Measurements from ENCODE around the gene C11orf86. TPM values are rescaled to one million over a fixed set of nuclear protein-coding genes. Genes with fewer than 3 reads are reported as not detected.

Gene C11orf86
- total RNA-seq, 1 experiment from 2014 or later = 0.25 TPM

DNA sequence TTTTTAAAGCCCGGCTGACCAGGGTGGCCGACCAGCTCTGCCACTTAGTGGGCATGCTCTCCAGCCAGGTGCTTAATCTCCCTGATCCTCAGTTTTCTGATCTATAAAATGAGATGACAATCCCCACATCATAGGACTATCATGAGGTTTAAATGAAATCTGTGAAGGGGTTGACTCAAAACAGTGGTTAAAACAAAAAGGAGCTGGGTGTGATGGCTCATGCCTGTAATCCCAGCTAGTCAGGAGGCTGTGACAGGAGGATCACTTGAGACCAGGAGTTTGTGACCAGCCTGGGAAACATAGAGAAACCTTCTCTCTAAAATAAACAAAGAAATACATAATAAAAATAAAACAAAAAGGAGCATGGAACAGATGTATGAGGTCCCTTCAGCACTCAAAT lies 3.6 kb upstream of the C11orf86 start (continued):
- TF ChIP-seq SIN3A (IDR thresholded peaks at IDR 0.05; ENCODE audit: low read depth) = no peak
- TF ChIP-seq, protein P1, sequence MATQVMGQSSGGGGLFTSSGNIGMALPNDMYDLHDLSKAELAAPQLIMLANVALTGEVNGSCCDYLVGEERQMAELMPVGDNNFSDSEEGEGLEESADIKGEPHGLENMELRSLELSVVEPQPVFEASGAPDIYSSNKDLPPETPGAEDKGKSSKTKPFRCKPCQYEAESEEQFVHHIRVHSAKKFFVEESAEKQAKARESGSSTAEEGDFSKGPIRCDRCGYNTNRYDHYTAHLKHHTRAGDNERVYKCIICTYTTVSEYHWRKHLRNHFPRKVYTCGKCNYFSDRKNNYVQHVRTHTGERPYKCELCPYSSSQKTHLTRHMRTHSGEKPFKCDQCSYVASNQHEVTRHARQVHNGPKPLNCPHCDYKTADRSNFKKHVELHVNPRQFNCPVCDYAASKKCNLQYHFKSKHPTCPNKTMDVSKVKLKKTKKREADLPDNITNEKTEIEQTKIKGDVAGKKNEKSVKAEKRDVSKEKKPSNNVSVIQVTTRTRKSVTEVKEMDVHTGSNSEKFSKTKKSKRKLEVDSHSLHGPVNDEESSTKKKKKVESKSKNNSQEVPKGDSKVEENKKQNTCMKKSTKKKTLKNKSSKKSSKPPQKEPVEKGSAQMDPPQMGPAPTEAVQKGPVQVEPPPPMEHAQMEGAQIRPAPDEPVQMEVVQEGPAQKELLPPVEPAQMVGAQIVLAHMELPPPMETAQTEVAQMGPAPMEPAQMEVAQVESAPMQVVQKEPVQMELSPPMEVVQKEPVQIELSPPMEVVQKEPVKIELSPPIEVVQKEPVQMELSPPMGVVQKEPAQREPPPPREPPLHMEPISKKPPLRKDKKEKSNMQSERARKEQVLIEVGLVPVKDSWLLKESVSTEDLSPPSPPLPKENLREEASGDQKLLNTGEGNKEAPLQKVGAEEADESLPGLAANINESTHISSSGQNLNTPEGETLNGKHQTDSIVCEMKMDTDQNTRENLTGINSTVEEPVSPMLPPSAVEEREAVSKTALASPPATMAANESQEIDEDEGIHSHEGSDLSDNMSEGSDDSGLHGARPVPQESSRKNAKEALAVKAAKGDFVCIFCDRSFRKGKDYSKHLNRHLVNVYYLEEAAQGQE (IDR thresholded peaks at IDR 0.05; ENCODE audit: low read depth) = no peak
- TF ChIP-seq ZNF274 (IDR thresholded peaks at IDR 0.05; ENCODE audit: low read depth, low read length) = no peak

DNA sequence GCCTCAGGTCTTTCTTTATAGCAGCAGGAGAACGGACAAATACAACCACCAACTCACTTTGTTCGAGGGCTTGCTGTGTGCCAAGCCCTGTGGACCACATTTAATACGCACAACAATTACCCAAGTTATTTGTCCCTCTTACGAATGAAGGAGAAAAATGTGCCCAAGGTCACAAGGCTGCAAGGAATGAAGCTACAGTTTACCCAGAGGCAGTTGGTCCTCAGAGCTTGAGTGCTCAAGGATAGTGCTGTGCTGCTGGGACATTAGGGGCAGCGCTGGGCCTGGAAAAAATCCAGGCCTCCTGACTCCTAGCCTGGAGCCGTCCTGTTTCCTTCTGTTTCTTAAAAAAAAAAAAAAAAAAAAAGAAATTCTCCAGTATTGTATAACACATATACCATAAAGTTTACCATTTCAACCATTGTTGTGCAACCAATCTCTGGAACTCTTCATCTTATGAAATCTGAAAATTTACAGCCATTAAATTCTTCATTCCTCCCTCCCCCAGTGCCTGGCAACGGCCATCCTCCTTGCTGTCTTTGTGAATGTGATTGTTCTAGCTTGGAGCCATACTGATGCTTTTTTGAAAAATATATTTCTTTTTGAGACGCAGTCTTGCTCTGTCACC lies 1.0 kb upstream of the C11orf86 start:
- no peak for DNase-seq (ENCODE audit: low read depth, low spot score)
- H3K79me2 ChIP-seq (ENCODE audit: insufficient read depth, low read length) = no peaks in the 10 kb centered on the region
- TF ChIP-seq, protein P2, sequence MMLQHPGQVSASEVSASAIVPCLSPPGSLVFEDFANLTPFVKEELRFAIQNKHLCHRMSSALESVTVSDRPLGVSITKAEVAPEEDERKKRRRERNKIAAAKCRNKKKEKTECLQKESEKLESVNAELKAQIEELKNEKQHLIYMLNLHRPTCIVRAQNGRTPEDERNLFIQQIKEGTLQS (IDR thresholded peaks at IDR 0.05) = no peak
- TF ChIP-seq, protein P3, sequence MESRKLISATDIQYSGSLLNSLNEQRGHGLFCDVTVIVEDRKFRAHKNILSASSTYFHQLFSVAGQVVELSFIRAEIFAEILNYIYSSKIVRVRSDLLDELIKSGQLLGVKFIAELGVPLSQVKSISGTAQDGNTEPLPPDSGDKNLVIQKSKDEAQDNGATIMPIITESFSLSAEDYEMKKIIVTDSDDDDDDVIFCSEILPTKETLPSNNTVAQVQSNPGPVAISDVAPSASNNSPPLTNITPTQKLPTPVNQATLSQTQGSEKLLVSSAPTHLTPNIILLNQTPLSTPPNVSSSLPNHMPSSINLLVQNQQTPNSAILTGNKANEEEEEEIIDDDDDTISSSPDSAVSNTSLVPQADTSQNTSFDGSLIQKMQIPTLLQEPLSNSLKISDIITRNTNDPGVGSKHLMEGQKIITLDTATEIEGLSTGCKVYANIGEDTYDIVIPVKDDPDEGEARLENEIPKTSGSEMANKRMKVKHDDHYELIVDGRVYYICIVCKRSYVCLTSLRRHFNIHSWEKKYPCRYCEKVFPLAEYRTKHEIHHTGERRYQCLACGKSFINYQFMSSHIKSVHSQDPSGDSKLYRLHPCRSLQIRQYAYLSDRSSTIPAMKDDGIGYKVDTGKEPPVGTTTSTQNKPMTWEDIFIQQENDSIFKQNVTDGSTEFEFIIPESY (IDR thresholded peaks at IDR 0.05; ENCODE audit: extremely low read depth, insufficient replicate concordance, low read length) = no peak
- TF ChIP-seq, protein P4, sequence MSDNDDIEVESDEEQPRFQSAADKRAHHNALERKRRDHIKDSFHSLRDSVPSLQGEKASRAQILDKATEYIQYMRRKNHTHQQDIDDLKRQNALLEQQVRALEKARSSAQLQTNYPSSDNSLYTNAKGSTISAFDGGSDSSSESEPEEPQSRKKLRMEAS (IDR thresholded peaks at IDR 0.05) = no peak
- no peak for TF ChIP-seq SIN3A (IDR thresholded peaks at IDR 0.05; ENCODE audit: low read depth)
- no peak for TF ChIP-seq EGR1 (IDR thresholded peaks at IDR 0.05; ENCODE audit: low read depth)
- TF ChIP-seq ELF1 (IDR thresholded peaks at IDR 0.05; ENCODE audit: borderline replicate concordance, low read depth) = no peak
- TF ChIP-seq, protein P1 (IDR thresholded peaks at IDR 0.05; ENCODE audit: low read depth) = no peak
- no peak for TF ChIP-seq RAD21 (IDR thresholded peaks at IDR 0.05; ENCODE audit: low read depth)
- no peak for TF ChIP-seq EZH2phosphoT487 (IDR thresholded peaks at IDR 0.05; ENCODE audit: borderline replicate concordance)

More for the DNA sequence above, 1.0 kb upstream of the C11orf86 start:
- Histone ChIP-seq H3K4me1 (ENCODE audit: control insufficient read depth in 1 of 2, insufficient read depth in 2 of 2, low read length in 2 of 2) (peaks cover 10 to 46% of the 10 kb centered on the region in 2 experiments), H3K4me2 (ENCODE audit: low read length) (no peak overlapping the region), H3K27ac (ENCODE audit: low read depth, low read length) (no peak overlapping the region), H3K27me3 (ENCODE audit: insufficient read depth, low read length) (no peaks in the 10 kb centered on the region), H3K9me2 (ENCODE audit: insufficient read depth) (no peaks in the 10 kb centered on the region), H2AFZ (ENCODE audit: low read depth, low read length, poor library complexity, severe bottlenecking) (no peak overlapping the region), H3K36me3 (ENCODE audit: control insufficient read depth in 1 of 2, insufficient read depth in 2 of 2, low read length in 2 of 2) (no peaks in the 10 kb centered on the region), H3K4me3 (replicated peaks in 1 of 2; ENCODE audit: low read depth in 1 of 2, low read length in 2 of 2) (no peak overlapping the region), H3K9ac (ENCODE audit: low read length) (no peak overlapping the region), H4K20me1 (ENCODE audit: insufficient read depth) (no peaks in the 10 kb centered on the region), H3K9me3 (ENCODE audit: control insufficient read depth in 1 of 2, insufficient read depth in 1 of 2, low read depth in 1 of 2, low read length in 2 of 2) (no peaks in the 10 kb centered on the region)
- ChIA-PET POLR2A (no interaction called here), RAD21 (ENCODE audit: low non-redundant PET in 1 of 2, low total read pairs in 2 of 2, uncharacterized antibody in 2 of 2, unreplicated experiment in 2 of 2) (no interaction called here), CTCF (interaction anchor here (0.5 kb wide), 1 partner anchor 50 kb away, joined by 3 read pairs; no protein-coding TSS in a partner anchor)
- BruUV-seq (replicated peaks) = no TSS peak
- ATAC-seq = no peak
- intact Hi-C loops (cut with micrococcal nuclease) = loop anchor here (5.0 kb wide), 1 partner anchor 82 kb away; no protein-coding TSS in a partner anchor
